NT2/D1 (cell line): Measurements from ENCODE around the gene CDC42BPG.

Source experiments
- SUZ12 ChIP-seq: IDR thresholded peaks from 2 replicates; pipeline ENCODE4 v1.6.1; 2011; ENCODE audit not compliant: insufficient read length, insufficient read depth; ENCODE audit errors: extremely low read depth
- YY1 ChIP-seq: IDR thresholded peaks from 2 replicates; pipeline ENCODE4 v1.6.1; 2011; ENCODE audit not compliant: insufficient read length, insufficient read depth
- ZNF274 ChIP-seq: IDR thresholded peaks from 2 replicates; pipeline ENCODE4 v1.6.1; 2011; ENCODE audit warnings: mild to moderate bottlenecking, low read depth, low read length

DNA sequence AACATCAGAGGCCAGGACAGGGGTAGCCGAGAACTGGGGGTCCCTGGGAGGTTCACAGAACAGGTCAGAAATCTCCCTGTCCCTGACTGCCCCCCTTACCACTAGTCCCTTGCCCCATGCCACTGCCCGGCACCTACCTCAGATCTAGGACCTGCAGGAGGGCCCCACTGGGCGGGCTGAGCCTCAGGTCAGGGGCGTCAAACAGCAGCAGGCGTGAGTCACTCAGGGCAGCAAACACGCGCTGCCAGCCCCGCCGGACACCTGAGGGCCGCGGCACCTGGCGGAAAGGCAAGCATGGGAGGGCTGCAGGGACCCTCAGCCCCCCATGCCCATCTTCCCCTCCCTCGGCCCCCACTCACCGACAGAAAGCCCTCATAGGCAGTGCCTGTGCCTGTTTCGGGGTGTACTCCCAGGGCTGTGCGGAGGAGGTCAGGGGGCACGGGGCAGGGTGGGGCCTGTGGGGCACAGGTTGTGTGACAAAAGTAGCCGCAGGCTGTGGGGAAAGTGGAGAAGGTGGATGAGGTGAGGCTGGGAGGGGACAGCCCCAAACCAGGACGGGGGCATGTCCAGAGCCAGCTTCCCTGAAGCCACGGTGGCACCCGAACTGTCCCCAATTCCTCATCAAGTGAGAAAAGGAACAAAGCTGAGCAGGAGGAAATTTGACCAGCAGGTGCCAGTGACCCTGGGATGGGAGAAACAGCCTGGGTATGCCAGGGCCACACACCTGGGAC lies 11.8 kb downstream of the CDC42BPG start:
- TF ChIP-seq YY1 (no peak), SUZ12 (no peak), ZNF274 (no peak)
